Fibroblast of lung (primary cell): ENCODE data around the gene TUBA4A. TPM values are rescaled to one million over a fixed set of nuclear protein-coding genes. Genes with fewer than 3 reads are reported as not detected.

ENCODE experiments used
- DNase-seq, 2 donors: peaks; one replicate each; pipeline versions ENCODE4 v3.0.0 to v3.0.0-alpha.2; 2010; ENCODE audit warnings: low read depth in 2 of 2
- H2AFZ ChIP-seq: 2 replicates; pipeline ENCODE4 v1.5.1; 2012; ENCODE audit warnings: low read length, control low read depth, inconsistent platforms
- H3K27ac ChIP-seq: 2 replicates; pipeline ENCODE4 v1.5.1; 2011; ENCODE audit warnings: low read length, control low read depth; ENCODE audit not compliant: insufficient read depth
- H3K27me3 ChIP-seq: 2 replicates; pipeline ENCODE4 v1.5.1; 2011; ENCODE audit warnings: mild to moderate bottlenecking, low read length; ENCODE audit not compliant: control insufficient read depth, insufficient read depth
- H3K36me3 ChIP-seq: 2 replicates; pipeline ENCODE4 v1.5.1; 2011; ENCODE audit warnings: low read length; ENCODE audit not compliant: control insufficient read depth, insufficient read depth
- H3K4me1 ChIP-seq: 2 replicates; pipeline ENCODE4 v1.5.1; 2011; ENCODE audit warnings: low read length; ENCODE audit not compliant: control insufficient read depth, insufficient read depth; ENCODE audit errors: extremely low read depth
- H3K4me2 ChIP-seq: 2 replicates; pipeline ENCODE4 v1.5.1; 2011; ENCODE audit warnings: low read length, control low read depth; ENCODE audit not compliant: insufficient read depth; ENCODE audit errors: extremely low read depth
- H3K4me3 ChIP-seq, 4 experiments: fragments of 200-600 bp in 1 of 4; sonication (generic) in 1 of 4; replicated peaks in 1 of 4; 2 replicates each; pipeline ENCODE4 v1.5.1; 2011 to 2016; ENCODE audit warnings: low read length in 4 of 4, low read depth in 3 of 4, mild to moderate bottlenecking in 3 of 4, control low read depth in 2 of 4, inconsistent platforms in 1 of 4, mixed read lengths in 1 of 4; ENCODE audit not compliant: insufficient read depth in 1 of 4; ENCODE audit errors: control extremely low read depth in 1 of 4
- H3K79me2 ChIP-seq: 2 replicates; pipeline ENCODE4 v1.5.1; 2012; ENCODE audit warnings: mild to moderate bottlenecking, low read length, inconsistent platforms; ENCODE audit not compliant: control insufficient read depth, insufficient read depth
- H3K9ac ChIP-seq: 2 replicates; pipeline ENCODE4 v1.5.1; 2011; ENCODE audit warnings: mild to moderate bottlenecking, low read length, control low read depth; ENCODE audit not compliant: insufficient read depth
- H3K9me3 ChIP-seq: 2 replicates; pipeline ENCODE4 v1.5.1; 2012; ENCODE audit warnings: low read depth, low read length; ENCODE audit not compliant: control insufficient read depth, insufficient read depth
- H4K20me1 ChIP-seq: 2 replicates; pipeline ENCODE4 v1.5.1; 2011; ENCODE audit warnings: low read length; ENCODE audit not compliant: control insufficient read depth, insufficient read depth; ENCODE audit errors: extremely low read depth
- CTCF ChIP-seq, 2 donors: IDR thresholded peaks in 1 of 2; conservative IDR thresholded peaks in 1 of 2; 1 replicate in 1 of 2; 2 replicates in 1 of 2; pipeline ENCODE4 v1.5.1; 2011 to 2012; ENCODE audit warnings: low read length in 2 of 2, control low read depth in 1 of 2, inconsistent platforms in 1 of 2, low read depth in 1 of 2, mild to moderate bottlenecking in 1 of 2
- EZH2 ChIP-seq: IDR thresholded peaks from 2 replicates; pipeline ENCODE4 v1.5.1; 2012; ENCODE audit warnings: low read length, control low read depth, mild to moderate bottlenecking; ENCODE audit errors: missing control alignments
- polyA plus RNA-seq, 2 donors: library from polyadenylated mRNA; depleted of rRNA in 1 of 2; stranded (reverse) in 1 of 2; unstranded in 1 of 2; fragments of >200 nt; gene quantifications; 2 replicates each; pipeline ENCODE4 v1.2.1, GENCODE V29; 2011 to 2012; ENCODE audit warnings: missing spikeins in 1 of 2
- total RNA-seq: library from RNA; depleted of rRNA; stranded (reverse); fragments of >200 nt; gene quantifications from 2 replicates; pipeline ENCODE4 v1.2.1, GENCODE V29; 2014

Gene TUBA4A
- total and polyA plus RNA-seq, 2 donors (not counting 1 experiment from before 2014, with no cell fraction given) = 5.6 to 14.7 TPM

GRCh38 chr2:219269362-219270054, 15.8 kb upstream of the TUBA4A start:
- no peaks in the 10 kb centered on the region for H3K9me3 ChIP-seq
- H3K27ac ChIP-seq = no peak overlapping the region
- H3K27me3 ChIP-seq = peaks cover 18% of the 10 kb centered on the region
- no peaks in the 10 kb centered on the region for H4K20me1 ChIP-seq
- H3K9ac ChIP-seq = no peak overlapping the region
- no peaks in the 10 kb centered on the region for H3K36me3 ChIP-seq
- H3K4me1 ChIP-seq = peaks cover 8% of the 10 kb centered on the region
- H3K79me2 ChIP-seq = no peaks in the 10 kb centered on the region
- DNase-seq = no peak
- TF ChIP-seq CTCF (conservative IDR thresholded peaks at IDR 0.05 in 1 of 2, IDR thresholded peaks at IDR 0.05 in 1 of 2; ENCODE audit: low read depth in 1 of 2, low read length in 2 of 2) = no peak
- no peak for TF ChIP-seq EZH2
- no peak overlapping the region for H3K4me2 ChIP-seq
- H3K4me3 ChIP-seq = no peak overlapping the region
- H2AFZ ChIP-seq = no peak overlapping the region

GRCh38 chr2:219268294-219268693, 14.6 kb upstream of the TUBA4A start:
- TF ChIP-seq EZH2 = no peak
- TF ChIP-seq CTCF (conservative IDR thresholded peaks at IDR 0.05 in 1 of 2, IDR thresholded peaks at IDR 0.05 in 1 of 2; ENCODE audit: low read depth in 1 of 2, low read length in 2 of 2) = no peak
- Histone ChIP-seq H3K9me3 (no peaks in the 10 kb centered on the region), H3K4me2 (no peak overlapping the region), H3K27ac (no peak overlapping the region), H3K4me3 (no peak overlapping the region), H3K4me1 (no peaks in the 10 kb centered on the region), H4K20me1 (no peaks in the 10 kb centered on the region), H3K36me3 (no peaks in the 10 kb centered on the region), H3K79me2 (no peaks in the 10 kb centered on the region), H3K9ac (no peak overlapping the region), H3K27me3 (peaks cover 18% of the 10 kb centered on the region), H2AFZ (no peak overlapping the region)
- no peak for DNase-seq

- H3K9me3 ChIP-seq = no peaks in the 10 kb centered on the region
- no peak for TF ChIP-seq EZH2
- TF ChIP-seq CTCF (conservative IDR thresholded peaks at IDR 0.05 in 1 of 2, IDR thresholded peaks at IDR 0.05 in 1 of 2; ENCODE audit: low read depth in 1 of 2, low read length in 2 of 2) = no peak
- peaks cover 18% of the 10 kb centered on the region for H3K27me3 ChIP-seq
Measured at GRCh38 chr2:219266886-219267285, 13.2 kb upstream of the TUBA4A start.

More at GRCh38 chr2:219266886-219267285, 13.2 kb upstream of the TUBA4A start:
- Histone ChIP-seq H3K4me1 (no peaks in the 10 kb centered on the region), H3K79me2 (no peaks in the 10 kb centered on the region), H3K4me2 (no peak overlapping the region), H3K36me3 (no peaks in the 10 kb centered on the region), H3K27ac (no peak overlapping the region), H3K9ac (no peak overlapping the region), H2AFZ (no peak overlapping the region), H3K4me3 (no peak overlapping the region), H4K20me1 (no peaks in the 10 kb centered on the region)
- DNase-seq = no peak
